GM23338 (cell line): ENCODE results near the gene ATIC.

Experiments used
- CTCF ChIP-seq, 2 experiments: fragments of 200-600 bp in 1 of 2; sonication (generic) in 1 of 2; conservative IDR thresholded peaks; 2 replicates each; pipeline versions ENCODE4 v1.5.1 to v1.6.1; 2016 to 2017; ENCODE audit warnings: antibody characterized with exemption in 2 of 2, low read depth in 2 of 2, mild to moderate bottlenecking in 2 of 2, moderate library complexity in 1 of 2
- REST ChIP-seq: IDR thresholded peaks from one replicate; pipeline ENCODE4 v1.6.1; 2018; ENCODE audit warnings: antibody characterized with exemption; ENCODE audit not compliant: unreplicated experiment

GRCh38 chr2:215360596-215360995, 48.7 kb downstream of the ATIC start:
- TF ChIP-seq CTCF (conservative IDR thresholded peaks at IDR 0.05; ENCODE audit: low read depth in 2 of 2): no peak
- TF ChIP-seq REST: no peak
